Activated CD4-positive, alpha-beta T cell treated with anti-CD3 and anti-CD28 coated beads, Interleukin-2, Interleukin-6, amounts not matched to agents 100 ng/mL and 50 ng/mL, durations not matched to agents 16 hours and 8 hours (primary cell): ENCODE results near the gene ZNF76.
"Not testable (repeated sequence)": the region's sequence is repeated elsewhere in the genome, so short reads cannot be mapped to it uniquely, and the experiment has no call there.

Experiments used
- DNase-seq: peaks from one replicate; pipeline ENCODE4 v3.0.0-alpha.2; 2020

The ZNF76 gene

DNA sequence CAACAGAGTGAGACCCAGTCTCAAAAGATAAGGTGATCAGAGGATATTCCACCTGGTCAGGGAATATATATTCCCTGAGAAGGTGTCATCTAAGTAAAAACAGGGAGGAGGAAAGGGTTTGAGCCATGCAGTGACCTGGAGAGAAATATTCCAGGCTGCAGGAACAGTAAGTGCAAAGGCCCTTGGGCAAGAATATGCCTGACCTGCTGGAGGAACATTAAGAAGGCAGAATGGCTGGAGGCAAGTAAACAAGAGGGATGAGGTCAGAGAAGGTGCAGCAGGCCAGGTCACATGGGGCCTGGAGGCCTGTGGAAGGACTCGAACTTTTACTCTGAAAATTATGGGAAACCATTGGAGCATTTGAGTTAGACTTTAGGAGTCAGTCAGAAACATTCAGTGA, 44.8 kb downstream of the ZNF76 start:
- DNase-seq = no peak

DNA sequence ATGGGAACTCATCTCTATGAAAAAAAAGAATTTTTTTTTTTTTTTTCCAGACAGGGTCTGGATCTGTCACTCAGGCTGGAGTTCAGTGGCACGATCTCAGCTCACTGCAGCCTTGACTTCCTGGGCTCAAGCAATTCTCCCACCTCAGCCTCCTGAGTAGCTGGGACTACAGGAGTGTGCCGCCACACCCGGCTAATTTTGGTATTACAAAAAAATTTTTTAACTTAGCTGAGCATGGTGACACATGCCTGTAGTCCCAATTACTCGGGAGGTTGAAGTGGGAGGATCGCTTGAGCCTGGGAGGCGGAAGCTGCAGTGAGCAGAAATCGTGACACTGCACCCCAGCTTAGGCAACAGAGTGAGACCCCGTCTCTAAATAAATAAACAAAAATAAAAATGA, 45.6 kb downstream of the ZNF76 start:
- DNase-seq = peak; percentile 50

DNA sequence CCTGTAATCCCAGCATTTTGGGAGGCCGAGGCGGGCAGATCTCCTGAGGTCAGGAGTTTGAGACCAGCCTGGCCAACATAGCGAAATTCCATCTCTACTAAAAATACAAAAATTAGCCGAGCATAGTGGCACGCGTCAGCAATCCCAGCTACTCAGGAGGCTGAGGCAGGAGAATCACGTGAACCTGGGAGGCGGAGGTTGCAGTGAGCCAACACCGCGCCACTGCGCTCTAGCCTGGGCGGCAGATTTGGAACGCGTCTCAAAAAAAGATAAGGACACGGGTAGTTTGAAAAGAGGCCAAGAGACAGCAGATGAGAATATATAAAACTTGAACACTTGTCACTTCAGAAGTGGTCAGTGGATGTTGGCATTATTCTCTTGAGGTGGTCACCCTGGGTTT, 47.6 kb downstream of the ZNF76 start:
- DNase-seq = not testable (repeated sequence)

DNA sequence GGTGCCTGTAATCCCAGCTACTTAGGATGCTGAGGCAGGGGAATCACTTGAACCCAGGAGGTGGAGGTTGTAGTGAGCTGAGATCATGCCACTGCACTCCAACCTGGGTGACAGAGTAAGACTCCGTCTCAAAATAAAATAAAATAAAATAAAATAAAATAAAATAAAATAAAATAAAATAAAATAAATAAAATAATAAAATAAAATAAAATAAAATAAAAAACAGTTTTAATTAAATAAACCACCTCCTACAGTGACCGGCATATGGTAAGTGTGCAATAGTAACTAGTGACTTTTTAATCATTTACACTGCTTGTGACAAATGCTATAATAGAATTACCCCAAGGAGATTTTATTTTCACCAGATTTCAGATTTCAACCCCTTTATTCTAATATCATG, 49.0 kb downstream of the ZNF76 start:
- not testable (repeated sequence) for DNase-seq

DNA sequence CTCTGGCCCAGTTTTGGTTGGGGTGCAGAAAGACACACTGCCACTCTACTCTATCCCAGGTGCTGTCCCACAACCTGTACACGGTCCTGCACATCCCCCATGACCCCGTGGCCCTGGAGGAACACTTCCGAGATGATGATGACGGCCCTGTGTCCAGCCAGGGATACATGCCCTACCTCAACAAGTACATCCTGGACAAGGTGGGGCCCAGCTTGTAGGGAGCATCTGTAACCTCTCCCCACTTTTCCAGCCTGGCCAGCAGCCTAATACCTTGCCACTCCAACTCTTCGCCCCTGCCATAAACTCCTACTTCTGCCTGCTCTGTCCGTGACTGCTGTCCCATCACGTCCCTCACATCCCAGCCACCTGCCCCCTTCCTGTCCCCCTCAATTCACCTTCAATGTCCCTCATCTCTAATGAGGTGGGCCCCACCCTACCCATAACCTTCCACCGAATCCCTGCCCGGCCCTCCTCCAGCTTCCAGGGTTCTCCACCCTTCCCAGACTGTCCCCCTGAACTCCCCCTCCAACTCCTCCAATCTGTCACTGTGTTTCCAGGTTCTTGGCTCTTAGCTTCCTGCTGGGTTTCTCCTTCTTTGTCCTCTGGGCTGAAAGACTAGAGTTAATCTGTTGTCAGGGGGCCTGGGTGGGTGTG, 50.2 kb downstream of the ZNF76 start:
- no peak for DNase-seq

DNA sequence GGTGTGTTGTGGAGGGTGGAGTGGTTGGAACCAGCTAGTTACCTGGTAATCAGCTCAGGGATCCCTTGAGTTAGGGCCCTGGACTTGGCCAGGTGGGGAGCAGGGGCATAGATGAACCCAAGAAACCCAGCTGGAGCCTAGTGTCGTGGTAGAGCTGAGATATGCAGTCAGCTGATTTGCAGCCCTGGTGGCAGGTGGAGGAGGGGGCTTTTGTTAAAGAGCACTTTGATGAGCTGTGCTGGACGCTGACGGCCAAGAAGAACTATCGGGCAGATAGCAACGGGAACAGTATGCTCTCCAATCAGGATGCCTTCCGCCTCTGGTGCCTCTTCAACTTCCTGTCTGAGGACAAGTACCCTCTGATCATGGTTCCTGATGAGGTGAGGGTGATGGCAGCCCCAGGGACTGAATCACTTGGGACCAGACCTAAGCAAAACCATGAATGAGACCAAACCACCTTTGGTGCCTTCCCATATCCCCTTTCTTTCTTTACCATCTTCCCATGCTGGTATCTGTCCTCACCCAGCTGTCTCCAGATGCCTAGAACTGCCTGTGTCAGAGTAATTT, 50.8 kb downstream of the ZNF76 start:
- DNase-seq = peak; percentile 36

DNA sequence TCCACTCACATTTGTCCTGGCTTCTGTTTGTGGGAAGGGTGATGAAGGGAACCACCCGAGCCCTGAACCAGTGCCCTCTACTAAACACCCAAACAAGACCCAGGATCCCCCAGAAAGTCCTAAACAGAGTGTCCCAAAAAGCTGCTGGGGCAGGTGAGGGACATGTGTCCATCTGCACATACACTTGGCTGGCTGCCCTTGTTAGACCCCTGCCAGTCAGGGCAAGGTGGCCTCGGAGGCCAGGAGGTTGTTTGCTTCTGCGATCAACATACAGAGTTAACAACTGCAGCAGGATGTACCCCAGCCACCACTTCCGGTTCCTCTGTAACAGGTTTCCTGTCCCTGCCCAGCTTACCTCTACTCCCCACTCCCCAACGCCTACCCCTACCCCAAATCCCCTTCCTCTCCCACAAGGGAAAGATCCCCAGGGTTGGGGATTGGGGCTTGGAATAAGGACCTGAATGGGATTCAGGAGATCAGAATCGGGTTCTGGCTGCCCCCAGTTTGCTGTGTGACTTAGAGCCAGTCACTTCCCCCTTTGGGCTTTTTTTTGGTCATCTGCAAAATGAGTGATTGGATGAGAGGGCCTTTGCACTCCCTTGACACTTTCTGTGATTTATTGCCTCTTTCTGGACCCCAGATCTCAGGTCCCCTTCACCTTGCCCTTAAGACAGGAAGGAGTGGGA, 52.0 kb downstream of the ZNF76 start:
- DNase-seq = peak; percentile 69

DNA sequence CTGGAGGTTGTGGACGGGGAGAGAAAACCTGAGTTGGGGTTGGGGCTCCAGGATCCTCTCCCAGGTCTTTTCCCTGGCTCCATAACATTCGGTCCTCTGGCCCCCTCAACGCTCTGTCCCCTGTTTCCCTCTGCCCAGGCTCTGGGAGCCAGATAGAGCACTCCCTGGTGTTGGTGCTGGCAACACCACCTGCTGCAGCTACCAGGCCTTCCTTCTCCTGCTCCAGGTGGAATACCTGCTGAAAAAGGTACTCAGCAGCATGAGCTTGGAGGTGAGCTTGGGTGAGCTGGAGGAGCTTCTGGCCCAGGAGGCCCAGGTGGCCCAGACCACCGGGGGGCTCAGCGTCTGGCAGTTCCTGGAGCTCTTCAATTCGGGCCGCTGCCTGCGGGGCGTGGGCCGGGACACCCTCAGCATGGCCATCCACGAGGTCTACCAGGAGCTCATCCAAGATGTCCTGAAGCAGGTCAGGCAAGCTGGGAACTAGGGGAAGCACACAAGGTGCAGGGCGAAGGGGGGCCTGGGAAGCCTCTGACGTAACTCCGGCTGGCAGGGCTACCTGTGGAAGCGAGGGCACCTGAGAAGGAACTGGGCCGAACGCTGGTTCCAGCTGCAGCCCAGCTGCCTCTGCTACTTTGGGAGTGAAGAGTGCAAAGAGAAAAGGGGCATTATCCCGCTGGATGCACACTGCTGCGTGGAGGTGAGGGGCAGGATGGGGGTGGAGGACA, 52.7 kb downstream of the ZNF76 start:
- no peak for DNase-seq

DNA sequence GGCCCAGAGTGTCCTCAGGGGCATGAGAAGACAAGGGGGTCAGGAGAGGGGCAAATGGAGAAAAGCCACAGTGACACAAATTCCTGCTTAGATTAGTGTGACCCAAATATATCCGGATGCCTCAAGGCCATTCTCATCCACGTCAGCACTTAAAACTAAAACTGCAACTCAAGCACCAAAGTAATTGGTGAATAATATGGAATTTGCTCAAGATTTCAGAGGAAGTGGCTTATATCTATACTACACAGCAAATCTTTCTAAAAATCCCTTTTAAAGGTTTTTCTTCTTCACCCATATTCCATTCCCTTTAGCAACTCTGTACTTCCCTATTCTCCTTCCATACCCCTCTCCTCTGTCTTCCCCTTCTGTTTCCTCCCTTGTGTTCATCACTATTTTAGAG, 53.3 kb downstream of the ZNF76 start:
- no peak for DNase-seq

DNA sequence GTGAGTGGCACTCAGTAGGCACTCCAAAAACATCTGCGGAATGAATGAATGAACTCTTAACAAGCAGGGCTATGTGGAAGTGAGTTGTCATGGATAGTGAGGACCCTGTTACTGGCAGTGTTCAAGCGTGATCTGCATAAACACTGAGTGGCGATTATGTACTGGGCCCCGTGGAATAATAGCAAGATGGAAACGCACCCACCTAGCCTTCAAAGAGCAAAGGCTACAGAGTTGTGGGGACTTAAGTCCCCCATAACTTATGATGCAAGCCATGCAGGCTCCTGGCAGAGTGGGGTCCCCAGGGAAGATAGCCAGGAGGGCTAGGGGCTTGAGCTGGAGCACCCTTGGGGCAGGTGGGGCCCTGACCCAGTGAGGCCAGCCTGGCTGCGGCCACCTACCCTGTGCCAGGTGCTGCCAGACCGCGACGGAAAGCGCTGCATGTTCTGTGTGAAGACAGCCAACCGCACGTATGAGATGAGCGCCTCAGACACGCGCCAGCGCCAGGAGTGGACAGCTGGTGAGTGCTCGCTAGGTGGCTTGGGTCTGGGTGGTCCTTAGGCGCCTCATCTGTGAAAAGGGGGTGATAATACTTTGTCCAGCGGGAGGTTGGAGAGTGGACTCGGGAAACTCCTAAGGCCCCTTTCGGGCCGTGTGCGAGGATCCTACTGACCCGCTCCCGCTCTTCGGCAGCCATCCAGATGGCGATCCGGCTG, 58.1 kb downstream of the ZNF76 start:
- no peak for DNase-seq

DNA sequence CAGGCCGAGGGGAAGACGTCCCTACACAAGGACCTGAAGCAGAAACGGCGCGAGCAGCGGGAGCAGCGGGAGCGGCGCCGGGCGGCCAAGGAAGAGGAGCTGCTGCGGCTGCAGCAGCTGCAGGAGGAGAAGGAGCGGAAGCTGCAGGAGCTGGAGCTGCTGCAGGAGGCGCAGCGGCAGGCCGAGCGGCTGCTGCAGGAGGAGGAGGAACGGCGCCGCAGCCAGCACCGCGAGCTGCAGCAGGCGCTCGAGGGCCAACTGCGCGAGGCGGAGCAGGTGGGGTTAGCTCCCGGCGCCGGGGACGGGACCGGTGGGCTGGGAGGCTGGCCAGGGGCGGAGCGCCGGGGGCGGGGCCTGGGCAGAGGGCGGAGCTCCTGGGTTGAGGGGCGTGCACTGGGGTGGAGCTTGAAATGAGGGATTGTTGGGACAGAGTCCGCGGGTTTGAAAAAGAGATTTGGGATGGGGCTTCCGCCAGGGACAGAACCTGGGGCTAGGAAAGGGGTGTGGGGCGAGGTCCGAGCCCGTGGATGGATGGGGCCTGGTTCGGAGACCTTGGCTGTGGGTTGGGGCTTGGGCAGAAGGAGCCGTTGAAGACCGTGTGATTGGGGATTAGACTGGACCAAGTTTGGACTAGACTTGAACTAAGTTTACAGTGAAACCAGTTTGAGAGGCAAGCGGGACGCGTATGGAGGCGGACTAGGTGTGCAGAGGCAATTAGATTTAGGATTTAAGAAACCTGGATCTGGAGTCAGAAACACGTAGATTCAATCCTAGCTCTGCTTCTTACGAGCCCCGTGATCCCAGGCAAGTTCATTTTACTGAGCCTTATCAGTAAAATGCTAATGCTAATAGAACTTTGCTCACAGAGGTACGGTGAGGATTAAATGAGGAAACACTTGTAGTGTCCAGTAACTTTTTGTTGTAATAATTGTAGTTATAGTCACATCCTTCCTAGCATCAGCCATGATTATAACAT, 58.9 kb downstream of the ZNF76 start:
- DNase-seq = no peak

DNA sequence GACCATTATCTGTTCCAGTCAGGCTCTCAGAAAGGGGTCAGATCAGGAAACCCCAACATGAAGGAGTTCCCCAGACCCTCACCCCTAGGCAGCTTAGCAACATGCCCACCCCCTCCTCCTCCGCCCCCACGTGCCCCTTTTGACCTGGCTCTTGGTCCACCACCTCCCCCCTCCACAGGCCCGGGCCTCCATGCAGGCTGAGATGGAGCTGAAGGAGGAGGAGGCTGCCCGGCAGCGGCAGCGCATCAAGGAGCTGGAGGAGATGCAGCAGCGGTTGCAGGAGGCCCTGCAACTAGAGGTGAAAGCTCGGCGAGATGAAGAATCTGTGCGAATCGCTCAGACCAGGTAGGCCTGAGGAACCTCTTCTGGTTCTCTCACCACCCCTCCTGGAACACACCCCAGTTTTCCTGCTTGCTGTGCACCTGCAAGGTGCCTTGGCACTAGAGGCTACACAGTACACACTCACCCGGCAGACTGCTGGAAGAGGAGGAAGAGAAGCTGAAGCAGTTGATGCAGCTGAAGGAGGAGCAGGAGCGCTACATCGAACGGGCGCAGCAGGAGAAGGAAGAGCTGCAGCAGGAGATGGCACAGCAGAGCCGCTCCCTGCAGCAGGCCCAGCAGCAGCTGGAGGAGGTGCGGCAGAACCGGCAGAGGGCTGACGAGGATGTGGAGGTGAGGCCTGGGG, 60.0 kb downstream of the ZNF76 start:
- DNase-seq = no peak

DNA sequence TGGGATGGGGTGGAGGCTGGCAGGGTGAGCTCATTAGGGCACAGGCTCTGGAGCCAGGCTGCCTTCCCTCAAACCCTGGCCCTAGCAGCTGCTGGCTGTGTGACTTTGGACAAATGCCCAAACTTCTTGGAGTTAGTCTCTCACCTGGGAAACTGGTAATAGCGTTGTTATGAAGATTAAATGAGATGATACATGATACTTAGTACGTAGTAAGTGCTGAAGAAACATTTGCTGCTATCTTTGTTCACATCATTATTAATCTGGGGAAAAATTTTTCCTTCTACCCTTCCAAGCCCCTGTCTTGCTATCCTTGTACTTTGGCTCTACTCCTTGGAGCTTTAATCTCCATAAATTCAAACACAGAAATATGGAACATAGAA, 60.5 kb downstream of the ZNF76 start:
- no peak for DNase-seq

DNA sequence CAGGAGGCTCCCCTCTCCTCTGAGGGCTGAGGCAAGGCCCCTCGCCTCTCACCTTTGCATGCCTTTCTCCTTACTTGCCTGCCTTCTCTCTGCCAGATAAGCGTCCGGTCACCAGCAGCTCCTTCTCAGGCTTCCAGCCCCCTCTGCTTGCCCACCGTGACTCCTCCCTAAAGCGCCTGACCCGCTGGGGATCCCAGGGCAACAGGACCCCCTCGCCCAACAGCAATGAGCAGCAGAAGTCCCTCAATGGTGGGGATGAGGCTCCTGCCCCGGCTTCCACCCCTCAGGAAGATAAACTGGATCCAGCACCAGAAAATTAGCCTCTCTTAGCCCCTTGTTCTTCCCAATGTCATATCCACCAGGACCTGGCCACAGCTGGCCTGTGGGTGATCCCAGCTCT, 61.6 kb downstream of the ZNF76 start:
- DNase-seq = no peak

DNA sequence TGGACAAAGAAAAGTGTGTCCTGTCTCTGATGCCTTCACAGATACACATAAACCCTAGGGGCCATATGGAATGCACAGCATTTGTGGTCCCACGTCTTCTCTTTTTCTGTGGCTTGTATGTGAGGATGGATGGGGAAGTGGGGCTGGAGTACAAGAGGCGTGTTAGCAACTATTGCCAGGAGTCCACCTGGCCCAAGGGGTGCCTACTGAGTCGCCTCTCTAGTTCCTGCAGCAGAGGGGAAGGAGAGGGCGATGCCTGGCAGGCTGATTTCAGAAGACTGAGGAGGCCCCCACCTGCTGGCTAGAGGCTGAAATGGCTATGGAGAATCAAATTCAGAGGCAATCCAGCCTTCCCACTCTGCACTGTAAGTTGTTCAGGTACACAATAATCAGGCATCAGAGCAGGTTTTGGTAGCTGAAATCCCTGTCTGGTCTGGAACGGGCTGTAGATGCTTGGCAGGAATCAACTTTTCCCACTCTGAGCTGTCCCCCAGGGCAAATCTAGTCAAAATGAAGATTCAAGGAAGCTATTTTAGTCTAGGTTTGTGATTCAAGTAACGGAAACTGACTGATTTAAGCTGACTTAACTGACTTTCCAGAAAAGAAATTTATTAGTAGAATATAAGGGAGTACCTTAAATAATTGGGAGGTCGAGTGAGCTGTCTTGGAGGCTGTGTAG, 68.0 kb downstream of the ZNF76 start:
- DNase-seq = peak; percentile 79

DNA sequence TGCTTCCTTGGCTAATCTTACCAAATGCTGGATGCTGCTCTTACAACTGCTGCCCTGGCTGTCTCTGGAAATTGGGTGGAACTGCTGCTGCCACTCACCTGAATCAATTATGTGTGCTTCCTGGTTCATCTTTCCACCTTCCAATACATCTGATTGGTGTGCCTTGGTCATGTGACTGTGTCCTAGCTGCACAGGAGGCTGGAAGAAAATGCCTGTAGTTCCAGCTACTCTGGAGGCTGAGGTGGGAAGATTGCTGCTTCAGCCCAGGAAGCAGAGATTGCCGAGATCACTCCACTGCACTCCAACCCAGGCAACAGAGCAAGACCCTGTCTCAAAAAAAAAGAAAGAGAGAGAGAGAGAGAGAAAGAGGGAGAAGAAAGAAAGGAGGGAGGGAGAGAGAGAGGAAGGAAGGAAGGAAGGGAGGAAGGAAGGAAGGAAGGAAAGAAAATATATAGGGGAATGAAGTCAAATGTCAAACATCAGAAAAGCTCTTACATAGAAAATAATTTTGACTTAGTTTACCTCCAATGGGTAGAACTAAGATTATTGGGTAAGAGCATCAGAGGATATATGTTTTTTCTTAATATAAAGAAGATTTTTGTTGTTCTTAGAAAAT, 68.7 kb downstream of the ZNF76 start:
- DNase-seq = no peak

DNA sequence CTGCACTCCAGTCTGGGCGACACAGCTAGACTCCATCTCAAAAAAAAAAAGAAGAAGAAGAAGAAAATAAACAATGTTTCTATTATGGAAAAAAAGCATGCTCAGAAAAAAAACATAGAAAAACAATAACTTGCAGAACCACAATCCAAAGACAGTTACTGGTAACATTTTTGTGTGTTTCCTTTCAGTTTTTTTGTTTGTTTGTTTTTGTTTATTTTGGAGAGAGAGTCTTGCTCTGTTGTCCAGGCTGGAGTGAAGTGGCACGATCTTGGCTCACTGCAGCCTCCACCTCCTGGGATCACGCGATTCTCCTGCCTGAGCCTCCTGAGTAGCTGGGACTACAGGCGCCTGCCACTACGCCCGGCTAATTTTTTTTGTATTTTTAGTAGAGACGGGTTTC, 69.4 kb downstream of the ZNF76 start:
- DNase-seq = not testable (repeated sequence)

DNA sequence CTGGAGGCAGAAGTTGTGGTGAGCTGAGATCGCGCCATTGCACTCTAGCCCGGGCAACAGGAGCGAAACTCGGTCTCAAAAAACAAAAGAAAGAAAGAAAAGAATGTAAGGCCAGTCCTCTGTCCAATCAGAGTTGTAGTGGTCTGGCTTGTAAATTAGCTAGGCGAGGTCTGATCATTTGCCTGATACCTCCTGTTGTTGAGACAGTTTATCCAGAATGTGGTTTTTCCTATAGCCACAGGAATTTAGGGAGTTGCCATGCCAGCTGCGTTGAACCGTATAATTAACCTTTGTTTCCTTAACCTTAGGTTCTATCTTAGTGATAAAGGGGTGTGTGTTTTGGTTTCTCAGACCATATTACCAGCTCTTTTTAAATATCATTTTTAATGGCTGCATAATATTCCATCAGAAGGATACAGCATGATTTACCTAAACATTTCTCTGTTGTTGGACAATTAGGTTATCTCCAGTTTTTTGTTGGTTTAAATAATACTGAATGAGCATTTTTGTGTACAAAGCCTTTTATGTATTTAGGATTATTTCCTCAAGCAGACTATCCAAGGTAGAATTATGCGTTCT, 71.1 kb downstream of the ZNF76 start:
- DNase-seq = no peak

DNA sequence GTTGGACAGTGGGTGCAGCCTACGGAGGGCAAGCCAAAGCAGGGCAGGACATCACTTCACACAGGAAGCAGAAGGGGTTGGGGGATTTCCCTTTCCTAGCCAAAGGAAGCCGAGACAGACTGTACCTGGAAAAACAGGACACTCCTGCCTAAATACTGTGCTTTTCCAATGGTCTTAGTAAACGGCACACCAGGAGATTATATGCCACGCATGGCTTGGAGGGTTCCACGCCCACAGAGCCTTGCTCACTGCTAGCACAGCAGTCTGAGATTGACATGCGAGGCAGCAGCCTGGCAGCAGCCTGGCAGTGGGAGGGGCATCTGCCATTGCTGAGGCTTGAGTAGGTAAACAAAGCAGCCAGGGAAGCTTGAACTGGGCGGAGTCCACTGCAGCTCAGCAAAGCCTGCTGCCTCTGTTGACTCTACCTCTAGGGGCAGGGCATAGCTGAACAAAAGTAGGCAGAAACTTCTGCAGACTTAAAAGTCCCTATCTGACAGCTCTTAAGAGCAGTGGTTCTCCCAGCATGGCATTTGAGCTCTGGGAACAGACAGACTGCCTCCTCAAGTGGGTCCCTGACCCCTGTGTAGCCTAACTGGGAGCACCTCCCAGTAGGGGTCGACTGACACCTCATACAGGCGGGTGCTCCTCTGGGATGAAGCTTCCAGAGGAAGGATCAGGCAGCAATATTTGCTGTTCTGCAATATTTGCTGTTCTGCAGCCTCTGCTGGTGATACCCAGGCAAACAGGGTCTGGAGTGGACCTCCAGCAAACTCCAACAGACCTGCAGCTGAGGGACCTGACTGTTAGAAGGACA, 72.7 kb downstream of the ZNF76 start:
- DNase-seq = peak; percentile 42
